GM12874 (cell line): Measurements from ENCODE around the gene SEMA6D.

ENCODE experiments used
- CTCF ChIP-seq: IDR thresholded peaks from 2 replicates; pipeline ENCODE4 v1.5.1; 2011; ENCODE audit warnings: low read depth, mild to moderate bottlenecking, control low read depth, low read length, moderate library complexity; ENCODE audit not compliant: insufficient read depth

SEMA6D gene

DNA sequence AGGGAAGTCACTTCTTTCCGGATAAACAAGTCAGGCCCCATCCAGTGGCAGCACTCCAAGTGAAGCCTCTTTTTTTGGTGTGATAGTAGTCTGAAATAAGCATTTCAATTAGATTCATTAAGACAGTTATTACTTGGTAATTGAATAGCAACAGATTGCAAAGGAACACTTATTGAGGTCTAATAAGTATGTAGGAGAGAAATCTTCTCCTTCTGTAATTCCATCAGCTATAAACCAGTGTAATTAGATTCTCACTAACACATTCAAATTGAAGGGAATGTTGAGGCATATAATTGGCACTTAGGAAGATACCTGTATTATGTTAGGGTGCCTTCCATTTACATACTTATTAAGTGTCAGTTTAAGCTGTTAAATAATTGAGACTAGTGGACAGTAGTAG is 73.9 kb downstream of the SEMA6D start:
- TF ChIP-seq CTCF = no peak

GRCh38 chr15:47792231-47792630 is 74.9 kb downstream of the SEMA6D start:
- no peak for TF ChIP-seq CTCF

- no peak for TF ChIP-seq CTCF
Observed at GRCh38 chr15:47794252-47794914, 77.1 kb downstream of the SEMA6D start.

DNA sequence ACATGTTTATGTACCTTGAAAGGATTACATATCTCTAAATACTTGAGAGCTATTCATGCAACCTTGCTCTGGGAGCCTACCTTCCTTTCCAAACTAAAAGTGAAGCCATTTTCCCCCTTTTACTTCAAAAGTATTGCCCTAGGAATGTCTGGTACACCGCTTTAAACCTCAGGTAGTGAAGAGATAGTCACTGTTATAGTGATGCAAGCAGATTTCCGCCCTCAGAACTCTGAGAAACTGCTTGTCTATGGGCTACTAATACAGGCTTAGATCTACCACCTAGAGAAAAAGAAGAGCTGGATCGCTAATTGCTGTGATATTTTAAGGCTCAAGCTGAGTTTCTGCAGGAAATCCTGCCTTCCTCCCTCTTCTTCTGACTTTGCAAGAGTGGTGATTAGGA is 78.6 kb downstream of the SEMA6D start:
- no peak for TF ChIP-seq CTCF

DNA sequence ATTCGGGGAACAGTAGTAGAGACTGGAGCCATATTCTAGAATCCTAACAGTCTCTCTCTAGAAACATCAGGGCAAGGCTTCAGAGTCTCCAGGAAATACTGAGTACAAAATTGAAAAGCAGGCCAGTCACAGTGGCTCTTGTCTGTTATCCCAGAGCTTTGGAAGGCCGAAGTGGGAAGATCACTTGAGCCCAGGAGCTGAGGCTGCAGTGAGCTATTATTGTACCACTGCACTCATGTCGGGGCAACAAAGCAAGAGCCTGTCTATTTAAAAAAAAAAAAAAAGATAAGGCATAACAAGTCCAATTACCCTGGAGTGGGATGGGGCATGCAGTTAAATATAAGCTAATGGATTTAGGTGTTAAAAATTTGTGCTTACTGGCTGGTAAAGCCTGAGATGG is 79.0 kb downstream of the SEMA6D start:
- no peak for TF ChIP-seq CTCF

DNA sequence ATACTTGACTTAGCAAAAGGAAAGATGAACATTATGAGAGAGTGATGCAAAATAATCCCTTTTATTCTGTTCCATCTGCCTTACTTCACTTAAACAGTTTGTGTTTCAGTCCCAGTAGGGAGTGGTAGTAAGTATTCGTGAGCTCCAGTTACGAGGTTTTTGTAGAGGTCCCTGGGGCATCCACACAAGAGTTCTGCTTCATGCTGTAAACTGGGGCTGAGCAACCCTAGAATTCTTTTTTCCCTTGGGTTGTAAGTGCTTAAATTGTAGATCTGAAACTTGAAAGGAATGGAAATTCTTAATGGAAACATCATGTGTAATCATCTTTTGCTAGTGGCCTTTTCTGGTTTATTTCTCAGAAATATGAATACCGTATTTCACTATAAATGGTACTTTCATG is 79.5 kb downstream of the SEMA6D start:
- TF ChIP-seq CTCF = no peak

- no peak for TF ChIP-seq CTCF
Observed at GRCh38 chr15:47801522-47801921, 84.2 kb downstream of the SEMA6D start.
